GM18502 (cell line): Measurements from ENCODE around the gene CACYBP.

Source experiments
- ATAC-seq: cut with Tn5 transposase; IDR thresholded peaks from one replicate; pipeline ENCODE4 v1.9.1; 2021; ENCODE audit warnings: mild to moderate bottlenecking; ENCODE audit not compliant: unreplicated experiment, poor library complexity

The CACYBP gene

GRCh38 chr1:174971466-174971865, 28.3 kb upstream of the CACYBP start:
- no peak for ATAC-seq

- no peak for ATAC-seq
Measured at GRCh38 chr1:174971902-174972301, 27.8 kb upstream of the CACYBP start.

- no peak for ATAC-seq
Measured at GRCh38 chr1:174974711-174975119, 25.0 kb upstream of the CACYBP start.

GRCh38 chr1:174975764-174976163, 24.0 kb upstream of the CACYBP start:
- ATAC-seq, result no peak

- no peak for ATAC-seq
Measured at GRCh38 chr1:174976436-174977108, 23.2 kb upstream of the CACYBP start.

- ATAC-seq, result no peak
Measured at GRCh38 chr1:174982971-174983689, 16.6 kb upstream of the CACYBP start.

- ATAC-seq, result no peak
Measured at GRCh38 chr1:174984952-174985351, 14.8 kb upstream of the CACYBP start.

GRCh38 chr1:174988539-174988938, 11.2 kb upstream of the CACYBP start:
- ATAC-seq, result no peak

GRCh38 chr1:174988986-174989385, 10.8 kb upstream of the CACYBP start:
- ATAC-seq, result peak; percentile 60

- no peak for ATAC-seq
Measured at GRCh38 chr1:174989536-174990220, 10.1 kb upstream of the CACYBP start.

GRCh38 chr1:174990382-174990999, 9.3 kb upstream of the CACYBP start:
- peak; percentile 42 for ATAC-seq

- ATAC-seq, result no peak
Measured at GRCh38 chr1:174991473-174991872, 8.3 kb upstream of the CACYBP start.

GRCh38 chr1:174995121-174995520, 4.6 kb upstream of the CACYBP start:
- no peak for ATAC-seq

GRCh38 chr1:174995916-174996315, 3.8 kb upstream of the CACYBP start:
- no peak for ATAC-seq

GRCh38 chr1:174996476-174996875, 3.3 kb upstream of the CACYBP start:
- no peak for ATAC-seq

- ATAC-seq, result no peak
Measured at GRCh38 chr1:174997041-174997440, 2.7 kb upstream of the CACYBP start.

- peak; percentile 19 for ATAC-seq
Measured at GRCh38 chr1:174998569-174999215, 1.1 kb upstream of the CACYBP start.

GRCh38 chr1:174999216-174999935, 371 bp upstream of the CACYBP start:
- ATAC-seq, result peak; percentile 82

- ATAC-seq, result no peak
Measured at GRCh38 chr1:175000697-175001187, 995 bp downstream of the CACYBP start.
